Activated CD4-positive, CD25-positive, alpha-beta regulatory T cell treated with anti-CD3 and anti-CD28 coated beads, Interleukin-2, amount 50 U/mL, for 72 hours (primary cell): ENCODE results near the gene H2BW2.
"Not testable (repeated sequence)": the region's sequence is repeated elsewhere in the genome, so short reads cannot be mapped to it uniquely, and the experiment has no call there.

ENCODE experiments used
- DNase-seq: peaks from one replicate; pipeline ENCODE4 v3.0.0; 2021

The H2BW2 gene

DNA sequence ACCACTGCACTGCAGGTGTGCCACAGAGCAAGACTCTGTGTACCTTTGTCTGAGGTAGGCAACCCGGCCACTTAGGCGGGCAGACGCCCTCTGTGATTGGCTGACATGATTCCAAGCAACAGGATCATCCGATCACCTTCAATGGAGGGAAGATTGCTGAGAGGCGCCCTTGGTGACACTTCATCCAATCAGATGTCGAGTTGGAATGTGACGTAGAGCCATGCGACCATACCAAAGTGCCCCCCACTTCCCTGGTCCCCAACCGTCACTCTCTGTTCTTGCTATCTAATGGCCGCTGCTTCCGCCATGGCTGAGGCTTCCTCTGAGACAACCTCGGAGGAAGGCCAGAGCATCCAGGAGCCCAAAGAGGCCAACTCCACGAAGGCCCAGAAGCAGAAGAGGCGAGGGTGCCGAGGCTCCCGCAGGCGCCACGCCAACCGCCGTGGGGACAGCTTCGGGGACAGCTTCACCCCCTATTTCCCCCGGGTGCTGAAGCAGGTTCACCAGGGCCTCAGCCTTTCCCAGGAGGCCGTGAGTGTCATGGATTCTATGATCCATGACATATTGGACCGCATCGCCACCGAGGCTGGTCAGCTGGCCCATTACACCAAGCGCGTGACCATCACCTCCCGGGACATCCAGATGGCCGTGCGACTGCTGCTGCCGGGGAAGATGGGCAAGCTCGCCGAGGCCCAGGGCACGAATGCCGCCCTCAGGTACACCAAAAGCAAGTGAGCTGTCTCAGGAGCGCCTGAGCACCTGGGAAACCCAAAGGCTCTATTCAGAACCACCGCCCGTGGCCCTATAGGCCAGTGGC is at the start of gene H2BW2:
H2BW2 (plus strand) TSS at position 268 of the 817 bp plus-strand sequence; CDS start at position 307, 39 bp downstream.
- DNase-seq: no peak

DNA sequence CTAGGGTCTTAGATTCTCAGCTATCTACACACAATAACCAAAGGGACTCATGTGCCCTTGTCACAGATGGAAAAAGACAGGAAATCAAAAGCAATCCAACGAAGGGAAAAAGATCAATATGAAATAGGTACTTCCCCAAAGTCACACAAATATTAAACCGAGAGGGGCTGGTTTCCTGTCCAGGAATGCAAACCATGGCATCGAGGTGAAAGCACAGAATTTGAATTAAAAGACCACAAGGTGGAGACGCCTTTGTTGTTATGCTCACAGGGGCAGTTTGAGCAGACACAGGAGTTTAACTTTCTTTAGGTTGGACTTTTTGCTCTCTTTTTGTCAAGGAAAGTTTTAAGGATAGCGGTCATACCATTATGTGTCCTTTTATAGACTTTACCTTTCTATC is 40.5 kb upstream of the H2BW2 start:
- DNase-seq: no peak

GRCh38 chrX:104008831-104009230 is 30.9 kb upstream of the H2BW2 start:
- no peak for DNase-seq

DNA sequence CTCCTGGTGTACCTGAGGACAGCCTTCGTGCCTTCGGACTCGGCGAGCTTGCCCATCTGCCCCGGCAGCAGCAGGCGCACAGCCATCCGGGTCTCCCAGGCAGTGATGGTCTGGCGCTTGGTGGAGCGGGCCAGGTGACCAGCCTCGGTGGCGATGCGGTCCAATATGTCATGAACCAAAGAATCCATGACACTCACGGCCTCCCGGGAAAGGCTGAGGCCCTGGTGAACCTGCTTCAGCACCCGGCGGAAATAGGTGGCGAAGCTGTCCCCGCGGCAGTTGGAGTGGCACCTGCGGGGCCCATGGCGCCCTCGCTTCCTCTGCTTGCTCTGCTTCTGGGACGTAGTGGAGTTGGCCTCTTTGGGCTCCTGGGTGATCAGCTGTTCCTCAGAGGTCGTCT is 26.6 kb upstream of the H2BW2 start:
- DNase-seq: no peak

- no peak for DNase-seq
Measured at GRCh38 chrX:104013606-104014005, 26.1 kb upstream of the H2BW2 start, which contains the start of gene H2BW1. H2BW1 (minus strand) TSS chrX:104013708; CDS start chrX:104013576, 132 bp downstream.

GRCh38 chrX:104015576-104015975 is 24.2 kb upstream of the H2BW2 start:
- DNase-seq: not testable (repeated sequence)

DNA sequence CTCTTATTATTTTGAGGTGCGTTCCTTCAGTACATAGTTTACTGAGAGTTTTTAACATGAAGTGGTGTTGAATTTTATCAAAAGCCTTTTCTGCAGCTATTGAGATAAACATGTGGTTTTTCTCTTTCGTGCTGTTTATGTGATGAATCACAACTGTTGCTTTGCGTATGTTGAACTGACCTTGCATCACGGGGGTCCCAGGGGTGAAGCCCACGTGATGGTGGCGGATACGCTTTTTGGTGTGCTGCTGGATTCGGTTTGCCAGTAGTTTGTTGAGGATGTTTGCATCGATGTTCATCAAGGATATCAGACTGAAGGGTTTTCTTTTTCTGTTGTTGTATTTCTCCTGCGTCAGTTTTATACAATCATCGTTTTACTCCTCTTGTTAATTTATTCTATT is 21.6 kb upstream of the H2BW2 start:
- DNase-seq: no peak

DNA sequence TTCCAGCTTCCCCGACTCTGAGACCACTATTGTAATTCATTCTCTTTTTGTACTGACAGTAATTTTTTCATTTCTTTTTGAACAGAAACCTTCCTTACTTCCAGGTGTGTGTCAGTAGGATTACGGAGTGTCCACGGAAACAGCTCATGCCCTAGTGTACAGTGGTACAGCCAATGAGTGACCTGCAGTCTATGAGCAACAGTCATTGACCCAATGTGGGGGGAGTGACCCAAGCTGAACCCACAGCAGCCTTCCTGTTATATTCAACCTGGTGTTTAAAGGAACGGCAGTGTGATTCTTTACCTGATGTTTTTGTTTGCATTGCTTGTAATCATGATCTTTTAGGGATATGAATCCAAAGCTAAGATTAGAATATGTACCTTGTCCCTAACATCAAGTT is 1.2 kb downstream of the H2BW2 start:
- no peak for DNase-seq

GRCh38 chrX:104045642-104046041 is 5.9 kb downstream of the H2BW2 start:
- DNase-seq: no peak

- no peak for DNase-seq
Measured at GRCh38 chrX:104047171-104047570, 7.4 kb downstream of the H2BW2 start.

DNA sequence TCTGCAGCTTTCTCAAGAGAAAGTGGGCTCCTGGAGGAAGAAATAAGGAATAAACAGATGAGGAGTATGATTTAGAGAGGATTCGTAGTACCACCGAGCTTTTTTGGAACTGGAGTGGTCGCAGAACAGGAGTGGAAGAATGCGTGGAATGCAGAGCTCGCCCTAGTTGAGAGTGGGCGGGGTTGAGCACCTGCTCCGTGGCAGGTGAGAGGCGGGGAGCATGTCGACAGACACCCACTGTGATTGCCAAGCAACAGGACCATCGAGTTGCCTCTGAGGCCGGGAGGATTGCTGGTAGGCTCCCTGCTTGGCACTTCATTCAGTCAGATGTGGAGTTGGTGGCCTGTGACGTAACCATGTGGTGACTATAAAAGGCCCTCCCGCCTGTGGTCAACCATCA is 15.2 kb downstream of the H2BW2 start:
- DNase-seq: not testable (repeated sequence)

- DNase-seq: not testable (repeated sequence)
Measured at GRCh38 chrX:104062636-104063035, 22.9 kb downstream of the H2BW2 start.

GRCh38 chrX:104075778-104076445 is 36.2 kb downstream of the H2BW2 start, which contains the start of gene TMSB15C:
TMSB15C (minus strand) TSS chrX:104076236.
- DNase-seq: not testable (repeated sequence)

- DNase-seq: not testable (repeated sequence)
Measured at GRCh38 chrX:104077854-104078253, 38.1 kb downstream of the H2BW2 start.

DNA sequence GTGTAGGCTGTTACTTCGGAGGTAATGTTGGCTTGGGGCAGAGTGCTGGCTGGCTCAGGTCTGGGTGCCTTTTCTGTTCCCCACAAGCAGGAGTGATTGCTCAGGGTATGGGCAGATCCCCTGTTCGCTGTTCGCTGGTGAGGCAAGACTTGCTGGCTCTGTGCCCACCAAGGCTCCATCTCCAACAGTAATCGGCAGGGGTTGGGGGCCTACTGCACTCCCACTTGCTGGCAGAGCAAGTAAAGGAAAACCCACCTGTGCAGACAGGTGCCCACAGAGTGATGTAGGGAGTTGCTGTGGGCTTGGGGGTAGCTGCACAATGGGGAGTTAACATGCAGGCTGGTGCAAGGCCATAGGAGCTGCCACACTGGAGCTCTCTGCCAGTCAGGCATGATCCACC is 44.3 kb downstream of the H2BW2 start:
- no peak for DNase-seq

DNA sequence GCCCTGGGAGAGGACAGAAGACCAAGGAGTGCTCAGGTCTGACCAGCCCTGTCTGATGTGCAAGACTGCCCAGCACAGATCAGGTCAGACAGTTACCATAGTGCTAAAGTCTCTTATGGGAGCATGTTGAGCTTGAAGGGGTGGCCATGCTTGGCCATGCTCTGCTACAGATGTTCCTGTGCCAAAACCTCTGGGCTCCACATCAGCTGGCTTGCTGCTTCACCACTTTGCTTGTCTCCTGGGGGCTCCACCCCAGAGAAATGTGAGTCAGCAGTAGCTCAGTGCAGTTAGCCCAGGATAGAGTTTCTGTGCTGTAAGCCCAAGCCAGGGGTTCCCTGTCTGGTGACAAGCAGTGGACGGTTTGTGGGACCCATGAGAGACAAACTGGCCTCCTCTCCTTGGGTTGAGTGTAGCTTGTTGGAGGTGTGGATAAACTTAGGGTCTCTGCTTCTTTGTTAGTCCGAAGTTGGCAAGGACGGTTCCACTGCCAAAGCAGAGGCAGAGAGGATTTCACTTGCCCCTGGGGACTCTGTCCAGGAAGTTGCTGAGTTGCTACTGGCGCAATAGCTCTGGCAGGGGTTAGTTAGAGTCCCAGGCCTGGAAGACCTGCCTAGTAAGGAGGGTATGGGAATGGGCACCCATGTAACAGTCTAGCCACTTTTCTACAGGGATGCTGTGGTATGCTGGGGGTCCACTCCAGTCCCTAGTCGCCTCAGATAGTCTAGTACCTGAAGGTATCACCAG is 45.0 kb downstream of the H2BW2 start:
- no peak for DNase-seq

DNA sequence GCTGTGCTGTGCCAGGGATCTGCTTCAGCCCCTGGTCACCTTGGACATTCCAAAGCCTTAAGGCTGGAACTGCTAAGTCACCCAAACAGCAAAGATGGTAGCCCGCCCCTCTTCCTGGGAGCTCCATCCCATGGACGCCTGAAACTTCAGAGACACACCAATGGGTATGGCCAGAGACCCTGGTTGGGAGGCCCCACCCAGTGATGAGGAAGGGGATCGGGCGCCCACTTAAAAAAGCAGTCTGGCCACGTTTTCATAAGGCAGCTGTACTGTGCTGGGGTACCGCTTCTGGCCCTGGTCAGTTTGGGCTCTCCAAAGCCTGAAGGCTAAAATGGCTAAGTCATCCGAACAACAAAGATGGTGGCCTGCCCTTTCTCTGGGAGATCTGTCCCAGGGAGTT is 45.7 kb downstream of the H2BW2 start:
- DNase-seq: no peak

DNA sequence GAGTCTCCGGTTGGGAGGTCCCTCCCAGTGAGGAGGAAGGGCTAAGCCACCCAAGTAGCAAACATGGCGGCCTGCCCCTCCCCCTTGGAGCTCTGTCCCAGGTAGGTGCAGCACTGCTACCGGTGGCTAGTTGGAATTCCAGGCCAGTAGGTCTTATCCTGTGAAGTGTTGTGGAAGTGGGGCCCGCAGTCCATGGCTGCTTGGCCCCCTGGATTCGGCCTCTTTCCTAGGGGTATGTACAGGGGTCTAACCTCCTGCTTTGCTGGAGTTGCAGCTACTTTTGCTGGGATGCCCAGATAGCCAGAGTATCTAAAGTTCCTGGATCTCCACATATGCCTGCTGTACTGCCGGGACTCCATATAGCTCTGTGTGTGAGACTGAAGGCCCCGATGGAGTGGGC is 46.2 kb downstream of the H2BW2 start:
- no peak for DNase-seq
